CD4-positive, alpha-beta T cell treated with Interleukin-10 for 1 hour (primary cell): ENCODE results near the gene ARHGEF7.

Experiments
- DNase-seq: peaks from one replicate; pipeline ENCODE4 v3.0.0-alpha.2; 2020

ARHGEF7 gene

DNA sequence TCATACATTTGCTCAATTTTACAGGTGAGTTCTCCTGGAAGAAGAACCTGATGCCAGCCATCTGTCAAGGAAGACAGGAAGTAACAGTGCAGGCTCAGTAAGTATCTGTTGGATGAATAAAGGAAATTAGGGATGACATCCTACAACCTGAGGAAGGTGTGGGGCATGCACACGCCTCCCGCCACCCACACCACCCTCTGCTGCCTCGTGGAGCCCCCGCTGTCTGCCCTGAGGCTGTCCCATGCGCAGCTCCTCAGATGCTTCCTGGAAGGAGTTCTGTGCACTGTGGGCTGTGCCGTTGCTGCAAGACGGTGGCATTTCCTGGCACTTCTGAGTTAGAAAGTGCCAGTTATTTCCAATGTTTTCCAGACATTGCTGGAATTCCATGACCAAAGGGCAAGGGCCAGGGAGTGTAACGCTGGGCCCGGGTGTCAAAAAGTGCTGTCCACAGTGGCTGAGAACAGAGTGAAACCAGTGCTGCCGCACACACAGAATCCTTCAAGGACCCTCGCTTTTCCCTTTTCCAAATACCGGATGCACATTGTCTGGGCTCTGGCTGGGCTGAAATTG lies 201.1 kb downstream of the ARHGEF7 start:
- no peak for DNase-seq

DNA sequence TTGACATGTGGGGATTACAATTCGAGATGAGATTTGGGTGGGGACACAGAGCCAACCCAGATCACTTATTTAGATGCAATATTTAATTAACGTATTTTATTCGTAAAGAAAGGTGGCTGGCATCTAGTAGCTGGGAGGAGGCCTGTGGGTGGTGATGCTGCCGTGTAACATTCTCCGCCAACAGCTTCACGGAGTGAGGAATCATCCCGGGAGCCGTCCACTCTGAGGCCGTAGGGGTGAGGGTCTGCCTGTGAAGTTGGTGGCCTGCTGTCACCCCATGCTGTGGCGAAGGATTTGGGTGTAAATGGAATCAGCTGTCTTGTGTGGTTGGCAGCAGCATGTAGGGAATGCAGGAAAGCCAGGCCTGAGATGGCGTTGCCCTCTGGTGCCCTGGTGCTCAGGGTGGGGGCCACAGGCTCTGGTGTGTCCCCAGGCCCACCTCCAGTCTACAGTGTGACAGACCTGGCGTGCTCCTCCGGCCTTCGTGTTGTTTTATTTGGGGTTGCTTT lies 202.0 kb downstream of the ARHGEF7 start:
- DNase-seq = no peak

DNA sequence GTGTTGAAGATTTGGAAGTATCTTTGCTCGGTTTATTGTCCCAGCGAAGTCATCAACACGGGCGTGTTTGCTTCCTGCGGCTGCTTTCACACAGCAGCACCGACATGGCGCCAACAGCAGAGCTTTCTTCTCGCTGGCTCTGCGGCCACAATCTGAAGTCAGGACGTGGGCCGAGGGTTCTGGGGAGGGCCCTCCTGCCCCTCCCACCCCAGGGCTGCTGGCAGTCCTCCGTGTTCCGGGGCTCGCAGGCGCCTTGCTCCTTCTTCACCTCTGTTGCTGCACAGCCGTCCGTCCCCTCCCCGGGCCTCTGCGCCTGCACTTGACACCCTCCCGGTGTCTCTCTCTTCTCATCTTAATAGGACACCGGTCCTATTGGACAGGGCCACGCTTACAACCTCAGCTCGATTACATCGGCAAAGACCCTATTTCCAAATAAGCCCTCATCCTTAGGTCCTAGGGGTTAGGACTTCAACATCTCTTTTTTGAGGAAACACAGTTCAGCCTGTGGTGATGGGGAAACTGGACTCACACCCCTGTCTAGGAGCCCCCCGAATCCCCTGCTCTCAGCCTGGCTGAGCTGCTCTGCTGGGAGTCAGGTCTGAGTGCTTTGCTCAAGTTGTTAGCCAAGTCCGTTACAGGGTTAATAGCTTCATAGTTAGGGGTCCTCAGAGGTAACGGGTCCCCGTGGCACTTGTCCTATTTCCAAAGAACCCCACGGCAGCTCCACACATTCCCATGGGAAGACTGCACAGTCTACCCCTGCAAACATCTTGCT lies 202.6 kb downstream of the ARHGEF7 start:
- DNase-seq = no peak

- DNase-seq = no peak
Measured at GRCh38 chr13:111318386-111318785, 203.3 kb downstream of the ARHGEF7 start.

- DNase-seq = no peak
Measured at GRCh38 chr13:111319521-111319920, 204.4 kb downstream of the ARHGEF7 start.

- no peak for DNase-seq
Measured at GRCh38 chr13:111319998-111320911, 205.1 kb downstream of the ARHGEF7 start, which contains the start of gene TEX29. TEX29 (plus strand) TSS chr13:111320642; CDS start chr13:111320891, 249 bp downstream.

DNA sequence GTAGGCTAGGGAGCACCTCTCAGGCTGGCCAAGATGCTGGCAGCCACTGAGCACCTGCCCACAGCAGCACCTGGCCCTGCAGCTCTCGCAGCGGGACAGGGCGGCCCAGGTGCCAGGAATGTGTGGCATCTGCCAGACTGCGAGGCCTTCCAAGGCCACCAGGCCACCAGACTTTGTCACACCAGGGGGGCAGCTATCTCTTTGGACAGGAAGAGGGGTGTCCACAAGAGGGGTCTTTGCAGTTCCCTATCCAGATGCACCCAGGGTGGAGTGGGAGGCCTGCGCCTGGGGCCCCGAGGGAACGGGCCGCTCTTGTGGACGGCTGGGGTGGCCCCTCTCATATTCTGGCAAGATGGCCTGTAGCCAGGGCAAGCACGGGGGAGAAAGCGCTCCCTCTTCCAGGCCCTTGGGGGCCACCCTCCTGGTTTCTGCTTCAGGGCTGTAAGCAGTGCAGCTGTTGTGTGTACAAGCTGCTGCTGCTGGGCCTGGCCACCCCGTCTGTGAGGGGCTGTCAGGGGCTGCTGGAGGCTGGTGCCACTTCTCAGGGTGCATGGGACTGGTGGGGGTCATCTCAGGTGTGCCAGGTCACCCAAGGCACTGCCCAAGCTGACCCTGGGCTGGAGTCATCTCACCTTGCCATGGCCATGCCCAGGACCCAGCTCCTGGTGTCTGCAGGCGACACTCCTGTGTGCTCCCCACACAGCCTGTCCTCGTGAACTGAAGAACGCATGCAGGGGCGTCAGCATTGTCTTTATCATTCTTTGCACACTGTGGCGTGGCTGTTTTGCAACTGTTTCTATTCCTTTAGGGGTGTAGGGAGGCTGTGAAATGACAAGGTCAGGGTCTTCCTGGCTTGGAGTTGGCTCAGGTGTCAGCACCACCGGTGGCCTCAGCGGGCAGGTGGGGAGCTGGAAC lies 207.1 kb downstream of the ARHGEF7 start:
- DNase-seq = no peak

- no peak for DNase-seq
Measured at GRCh38 chr13:111322916-111323331, 207.8 kb downstream of the ARHGEF7 start.

DNA sequence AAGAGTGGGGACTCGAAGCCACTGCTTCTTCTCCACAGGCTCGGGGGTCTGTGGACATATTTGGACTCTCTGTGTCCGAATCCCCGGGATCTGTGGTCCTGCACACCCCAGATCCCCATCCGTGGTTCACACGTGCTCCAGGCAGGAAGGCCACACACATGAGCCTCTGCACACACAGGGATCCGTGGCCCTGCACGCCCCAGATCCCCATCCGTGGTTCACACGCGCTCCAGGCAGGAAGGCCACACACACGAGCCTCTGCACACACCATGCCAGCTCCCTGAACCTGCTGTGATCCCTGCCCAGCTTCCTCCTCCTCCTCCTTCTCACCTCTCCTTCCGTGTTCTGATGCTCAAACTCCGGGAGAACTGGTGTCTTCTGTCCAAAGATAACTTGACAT lies 208.4 kb downstream of the ARHGEF7 start:
- no peak for DNase-seq

DNA sequence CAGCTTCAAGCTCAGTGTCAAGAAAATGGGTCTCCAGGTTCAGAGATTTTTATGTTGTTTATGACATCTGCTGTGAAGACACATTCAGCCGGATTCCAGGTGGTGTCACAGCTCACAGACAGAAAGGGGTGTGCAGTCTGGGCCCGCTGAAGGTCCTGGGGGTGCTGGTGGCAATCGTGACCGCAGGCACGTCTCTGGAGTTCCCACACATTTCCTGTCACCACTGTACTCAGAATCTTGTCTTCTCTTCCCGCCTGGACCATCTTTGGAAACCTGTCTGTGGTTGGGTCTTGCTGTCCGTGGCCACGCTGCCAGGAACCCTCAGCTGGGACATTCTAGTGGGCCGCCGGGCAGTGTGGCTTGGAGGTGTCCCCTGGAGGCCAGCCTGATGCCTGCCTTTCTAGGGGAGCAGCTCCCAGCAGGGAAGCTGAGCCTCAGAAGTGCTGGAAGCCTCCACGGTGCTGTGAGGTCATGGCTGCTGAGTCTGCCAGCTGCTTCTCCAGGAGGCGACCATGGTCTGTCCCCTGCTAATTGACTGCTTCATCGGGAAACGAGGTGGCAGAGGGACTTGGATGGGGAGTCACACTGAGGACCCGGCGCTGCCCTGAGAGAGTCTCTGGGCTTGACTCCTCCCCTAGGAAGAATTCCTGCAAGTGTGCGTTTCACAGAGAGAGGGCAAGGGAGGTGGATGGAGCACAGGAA lies 209.0 kb downstream of the ARHGEF7 start:
- no peak for DNase-seq

- DNase-seq = no peak
Measured at GRCh38 chr13:111324736-111325135, 209.6 kb downstream of the ARHGEF7 start.

- no peak for DNase-seq
Measured at GRCh38 chr13:111325146-111325890, 210.2 kb downstream of the ARHGEF7 start.

DNA sequence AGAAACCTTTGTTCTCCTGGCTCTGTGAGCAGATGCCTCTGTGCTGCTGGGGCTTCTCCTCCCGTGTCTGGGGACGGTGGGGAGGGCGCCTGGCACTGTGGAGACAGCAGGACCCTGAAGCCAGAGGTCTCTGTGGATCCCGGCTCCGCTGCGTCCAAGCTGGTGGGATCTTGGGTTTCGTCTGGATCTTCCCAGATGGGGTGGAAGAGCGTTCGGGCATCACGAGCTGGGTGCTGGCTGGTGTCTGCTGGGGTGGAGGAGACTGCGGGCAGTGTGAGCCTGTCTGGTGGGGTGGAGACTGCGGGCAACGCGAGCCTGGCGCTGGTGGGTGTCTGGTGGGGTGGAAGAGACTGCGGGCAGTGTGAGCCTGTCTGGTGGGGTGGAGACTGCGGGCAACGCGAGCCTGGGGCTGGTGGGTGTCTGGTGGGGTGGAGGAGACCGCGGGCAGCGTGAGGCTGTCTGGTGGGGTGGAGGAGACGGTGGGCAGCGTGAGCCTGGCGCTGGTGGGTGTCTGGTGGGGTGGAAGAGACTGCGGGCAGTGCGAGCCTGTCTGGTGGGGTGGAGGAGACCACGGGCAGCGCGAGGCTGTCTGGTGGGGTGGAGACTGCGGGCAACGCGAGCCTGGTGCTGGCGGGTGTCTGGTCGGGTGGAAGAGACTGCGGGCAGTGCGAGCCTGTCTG lies 211.0 kb downstream of the ARHGEF7 start:
- no peak for DNase-seq

DNA sequence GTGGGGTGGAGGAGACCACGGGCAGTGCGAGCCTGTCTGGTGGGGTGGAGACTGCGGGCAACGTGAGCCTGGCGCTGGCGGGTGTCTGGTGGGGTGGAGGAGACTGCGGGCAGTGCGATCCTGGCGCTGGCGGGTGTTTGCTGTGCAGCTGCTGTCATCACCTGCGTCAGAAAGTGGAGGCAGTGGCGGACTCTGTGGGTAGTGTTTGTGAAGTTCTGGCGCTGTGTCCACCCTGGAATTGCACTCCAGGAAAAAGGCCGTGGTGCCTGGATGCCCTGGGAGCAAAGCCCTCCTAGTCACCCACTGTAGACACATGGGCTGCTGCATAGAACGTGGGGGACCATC lies 211.5 kb downstream of the ARHGEF7 start:
- DNase-seq = no peak

DNA sequence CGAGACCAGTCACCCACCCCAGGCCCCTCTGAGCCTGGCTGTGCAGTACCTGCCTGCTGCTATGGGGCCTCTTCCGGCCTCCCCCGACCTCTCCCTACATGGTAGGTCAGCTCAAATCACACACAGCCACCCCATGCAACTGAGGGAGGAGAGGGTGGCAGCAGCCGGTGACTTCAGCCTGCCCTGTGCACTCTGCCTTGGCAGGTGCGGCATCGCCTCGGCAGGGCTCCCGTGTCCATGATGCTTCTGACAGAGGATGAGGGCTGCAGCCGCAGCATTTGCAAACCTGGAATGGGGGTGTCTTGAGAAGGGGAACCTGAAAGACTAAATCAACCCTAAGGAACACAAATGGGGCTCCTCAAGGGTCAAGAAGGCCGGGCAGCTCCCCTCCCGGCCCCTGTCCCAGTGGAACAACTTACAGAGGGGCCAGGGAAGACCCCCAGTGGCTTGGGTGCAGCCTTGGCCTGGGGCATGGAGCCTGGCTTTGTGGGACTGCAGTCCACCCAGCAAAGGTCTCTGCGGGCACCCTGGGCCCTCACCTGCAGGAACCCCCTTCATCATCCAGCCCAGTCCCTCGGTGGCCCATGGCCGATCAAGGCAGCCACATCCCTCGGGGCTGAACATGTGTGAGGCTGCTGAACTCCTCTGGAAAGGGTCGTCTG lies 212.0 kb downstream of the ARHGEF7 start:
- no peak for DNase-seq

DNA sequence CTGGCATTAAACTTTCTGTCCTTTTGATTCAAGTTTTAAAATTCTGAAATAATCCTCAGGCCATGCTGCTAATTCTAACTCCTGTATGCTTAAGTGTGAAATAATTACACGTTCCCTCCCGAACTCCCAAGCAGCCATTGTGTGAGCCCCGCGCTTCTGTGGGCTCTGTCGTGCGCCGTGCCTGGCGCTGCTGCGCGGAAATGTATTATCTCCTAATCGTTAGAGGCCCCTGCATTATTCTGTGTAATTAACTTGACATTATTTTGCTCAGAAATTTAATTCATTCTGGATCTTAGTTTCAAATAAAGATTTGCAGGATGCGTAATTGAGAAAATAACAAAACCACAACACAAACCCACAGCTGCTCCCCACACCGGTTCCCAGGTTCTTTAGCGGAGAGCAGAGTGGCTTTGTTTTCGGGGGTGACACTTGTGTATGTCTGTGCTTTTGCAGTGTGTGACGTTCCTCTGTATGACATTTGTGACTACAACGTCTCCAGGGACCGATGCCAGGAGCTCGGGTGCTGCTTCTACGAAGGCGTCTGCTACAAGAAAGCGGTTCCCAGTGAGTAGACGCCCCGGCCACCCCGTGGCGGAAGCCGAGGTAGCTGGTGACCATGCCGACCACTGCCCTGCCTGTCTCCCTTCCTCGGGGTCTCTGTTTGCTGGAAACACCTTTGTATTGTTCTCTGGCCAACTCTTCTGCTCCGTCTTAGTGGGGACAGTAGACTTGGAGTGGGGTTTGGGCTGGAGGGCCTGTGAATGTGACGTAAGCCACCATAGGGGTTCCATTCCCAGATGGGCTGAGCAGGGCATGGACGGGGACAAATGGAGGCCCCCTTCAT lies 212.8 kb downstream of the ARHGEF7 start:
- no peak for DNase-seq

- DNase-seq = no peak
Measured at GRCh38 chr13:111328574-111329410, 213.7 kb downstream of the ARHGEF7 start.

- no peak for DNase-seq
Measured at GRCh38 chr13:111329641-111330040, 214.5 kb downstream of the ARHGEF7 start.
